ENCODE measurements around the gene MYOZ3. TPM values are rescaled to one million over a fixed set of nuclear protein-coding genes. Genes with fewer than 3 reads are reported as not detected.

MYOZ3 gene
- 11.8 TPM for polyA plus RNA-seq (2013, experiment 1 of 2)
- 10.2 TPM for polyA plus RNA-seq (2013, experiment 2 of 2)

GRCh38 chr5:150661086-150661485 lies at the start of gene MYOZ3:
TSS of gene MYOZ3 (plus strand) at chr5:150661251. CDS start at chr5:150662942, 1,691 bp downstream.
- 73 to 88% methylated on average over 5 to 6 of the region's 7 CpGs for WGBS, 2 experiments (ENCODE audit: insufficient coverage in 2 of 2)

GRCh38 chr5:150612405-150612804 lies 48.6 kb upstream of the MYOZ3 start:
- no peaks in the 10 kb centered on the region for H3K9me3 ChIP-seq (ENCODE audit: control insufficient read depth, low read length)
- no peaks in the 10 kb centered on the region for H3K36me3 ChIP-seq (ENCODE audit: control insufficient read depth, insufficient read depth, low read length)
- H3K27ac ChIP-seq (ENCODE audit: low read depth, low read length, severe bottlenecking): no peak overlapping the region
- peaks cover 6% of the 10 kb centered on the region for H3K4me1 ChIP-seq (ENCODE audit: control insufficient read depth, insufficient read depth, low read length, poor library complexity, severe bottlenecking)
- no peak overlapping the region for H3K4me3 ChIP-seq (ENCODE audit: extremely low read depth, insufficient read depth, low read length, poor library complexity, severe bottlenecking)
- 94% methylated on average over 2 of the region's 4 CpGs; no CpG with 5 or more reads in 1 of the 2 experiments for WGBS, 2 experiments (ENCODE audit: insufficient coverage in 2 of 2)

More at GRCh38 chr5:150661086-150661485, at the start of gene MYOZ3:
- Histone ChIP-seq H3K36me3 (ENCODE audit: control insufficient read depth, insufficient read depth, low read length) (no peaks in the 10 kb centered on the region), H3K4me3 (ENCODE audit: extremely low read depth, insufficient read depth, low read length, poor library complexity, severe bottlenecking) (no peak within 1 kb of the TSS), H3K4me1 (ENCODE audit: control insufficient read depth, insufficient read depth, low read length, poor library complexity, severe bottlenecking) (peaks cover 17% of the 10 kb centered on the region), H3K9me3 (ENCODE audit: control insufficient read depth, low read length) (peaks cover 6% of the 10 kb centered on the region), H3K27ac (ENCODE audit: low read depth, low read length, severe bottlenecking) (peak within 1 kb of the TSS; percentile 71)

- Histone ChIP-seq H3K27ac (ENCODE audit: low read depth, low read length, severe bottlenecking) (no peak overlapping the region), H3K4me1 (ENCODE audit: control insufficient read depth, insufficient read depth, low read length, poor library complexity, severe bottlenecking) (peaks cover 6% of the 10 kb centered on the region), H3K9me3 (ENCODE audit: control insufficient read depth, low read length) (no peaks in the 10 kb centered on the region), H3K4me3 (ENCODE audit: extremely low read depth, insufficient read depth, low read length, poor library complexity, severe bottlenecking) (no peak overlapping the region), H3K36me3 (ENCODE audit: control insufficient read depth, insufficient read depth, low read length) (no peaks in the 10 kb centered on the region)
- 85 to 89% methylated on average over 4 of the region's 4 CpGs for WGBS, 2 experiments (ENCODE audit: insufficient coverage in 2 of 2)
These were observed 48.0 kb upstream of the MYOZ3 start for GRCh38 chr5:150612905-150613670.

GRCh38 chr5:150613991-150614660 lies 46.9 kb upstream of the MYOZ3 start:
- WGBS, 2 experiments (ENCODE audit: insufficient coverage in 2 of 2): 79 to 81% methylated on average over 5 to 7 of the region's 9 CpGs
- Histone ChIP-seq H3K9me3 (ENCODE audit: control insufficient read depth, low read length) (no peaks in the 10 kb centered on the region), H3K27ac (ENCODE audit: low read depth, low read length, severe bottlenecking) (no peak overlapping the region), H3K4me3 (ENCODE audit: extremely low read depth, insufficient read depth, low read length, poor library complexity, severe bottlenecking) (no peak overlapping the region), H3K36me3 (ENCODE audit: control insufficient read depth, insufficient read depth, low read length) (no peaks in the 10 kb centered on the region), H3K4me1 (ENCODE audit: control insufficient read depth, insufficient read depth, low read length, poor library complexity, severe bottlenecking) (peaks cover 6% of the 10 kb centered on the region)

GRCh38 chr5:150614661-150615060 lies 46.4 kb upstream of the MYOZ3 start:
- H3K4me1 ChIP-seq (ENCODE audit: control insufficient read depth, insufficient read depth, low read length, poor library complexity, severe bottlenecking): peaks cover 9% of the 10 kb centered on the region
- H3K4me3 ChIP-seq (ENCODE audit: extremely low read depth, insufficient read depth, low read length, poor library complexity, severe bottlenecking): no peak overlapping the region
- no peaks in the 10 kb centered on the region for H3K36me3 ChIP-seq (ENCODE audit: control insufficient read depth, insufficient read depth, low read length)
- no peaks in the 10 kb centered on the region for H3K9me3 ChIP-seq (ENCODE audit: control insufficient read depth, low read length)
- H3K27ac ChIP-seq (ENCODE audit: low read depth, low read length, severe bottlenecking): no peak overlapping the region
- 82 to 89% methylated on average over 4 of the region's 4 CpGs for WGBS, 2 experiments (ENCODE audit: insufficient coverage in 2 of 2)

GRCh38 chr5:150615141-150615699 lies 45.8 kb upstream of the MYOZ3 start:
- H3K36me3 ChIP-seq (ENCODE audit: control insufficient read depth, insufficient read depth, low read length): no peaks in the 10 kb centered on the region
- 48 to 68% methylated on average over 3 to 10 of the region's 17 CpGs for WGBS, 2 experiments (ENCODE audit: insufficient coverage in 2 of 2)
- no peak overlapping the region for H3K27ac ChIP-seq (ENCODE audit: low read depth, low read length, severe bottlenecking)
- no peaks in the 10 kb centered on the region for H3K9me3 ChIP-seq (ENCODE audit: control insufficient read depth, low read length)
- H3K4me3 ChIP-seq (ENCODE audit: extremely low read depth, insufficient read depth, low read length, poor library complexity, severe bottlenecking): no peak overlapping the region
- peaks cover 9% of the 10 kb centered on the region for H3K4me1 ChIP-seq (ENCODE audit: control insufficient read depth, insufficient read depth, low read length, poor library complexity, severe bottlenecking)

- Histone ChIP-seq H3K4me1 (ENCODE audit: control insufficient read depth, insufficient read depth, low read length, poor library complexity, severe bottlenecking) (peaks cover 9% of the 10 kb centered on the region), H3K36me3 (ENCODE audit: control insufficient read depth, insufficient read depth, low read length) (no peaks in the 10 kb centered on the region), H3K4me3 (ENCODE audit: extremely low read depth, insufficient read depth, low read length, poor library complexity, severe bottlenecking) (no peak overlapping the region), H3K9me3 (ENCODE audit: control insufficient read depth, low read length) (no peaks in the 10 kb centered on the region), H3K27ac (ENCODE audit: low read depth, low read length, severe bottlenecking) (no peak overlapping the region)
- WGBS, 2 experiments (ENCODE audit: insufficient coverage in 2 of 2): 82 to 85% methylated on average over 4 to 5 of the region's 5 CpGs
These were observed 45.0 kb upstream of the MYOZ3 start for GRCh38 chr5:150616024-150616470.

- Histone ChIP-seq H3K27ac (ENCODE audit: low read depth, low read length, severe bottlenecking) (no peak overlapping the region), H3K36me3 (ENCODE audit: control insufficient read depth, insufficient read depth, low read length) (no peaks in the 10 kb centered on the region), H3K4me3 (ENCODE audit: extremely low read depth, insufficient read depth, low read length, poor library complexity, severe bottlenecking) (no peak overlapping the region), H3K9me3 (ENCODE audit: control insufficient read depth, low read length) (no peaks in the 10 kb centered on the region), H3K4me1 (ENCODE audit: control insufficient read depth, insufficient read depth, low read length, poor library complexity, severe bottlenecking) (peaks cover 9% of the 10 kb centered on the region)
- WGBS, 2 experiments (ENCODE audit: insufficient coverage in 2 of 2): 86 to 100% methylated on average over 1 of the region's 1 CpG
These were observed 44.5 kb upstream of the MYOZ3 start for GRCh38 chr5:150616506-150616905.

- no peaks in the 10 kb centered on the region for H3K36me3 ChIP-seq (ENCODE audit: control insufficient read depth, insufficient read depth, low read length)
- no peaks in the 10 kb centered on the region for H3K9me3 ChIP-seq (ENCODE audit: control insufficient read depth, low read length)
- H3K27ac ChIP-seq (ENCODE audit: low read depth, low read length, severe bottlenecking): no peak overlapping the region
- no peak overlapping the region for H3K4me3 ChIP-seq (ENCODE audit: extremely low read depth, insufficient read depth, low read length, poor library complexity, severe bottlenecking)
- WGBS, 2 experiments (ENCODE audit: insufficient coverage in 2 of 2): 80 to 88% methylated on average over 1 to 7 of the region's 9 CpGs
- peaks cover 10% of the 10 kb centered on the region for H3K4me1 ChIP-seq (ENCODE audit: control insufficient read depth, insufficient read depth, low read length, poor library complexity, severe bottlenecking)
These were observed 42.9 kb upstream of the MYOZ3 start for GRCh38 chr5:150618163-150618562.

- Histone ChIP-seq H3K27ac (ENCODE audit: low read depth, low read length, severe bottlenecking) (peak overlapping the region; percentile 16), H3K4me3 (ENCODE audit: extremely low read depth, insufficient read depth, low read length, poor library complexity, severe bottlenecking) (no peak overlapping the region), H3K4me1 (ENCODE audit: control insufficient read depth, insufficient read depth, low read length, poor library complexity, severe bottlenecking) (peaks cover 15% of the 10 kb centered on the region), H3K36me3 (ENCODE audit: control insufficient read depth, insufficient read depth, low read length) (no peaks in the 10 kb centered on the region), H3K9me3 (ENCODE audit: control insufficient read depth, low read length) (no peaks in the 10 kb centered on the region)
- 90 to 92% methylated on average over 16 of the region's 17 CpGs for WGBS, 2 experiments (ENCODE audit: insufficient coverage in 2 of 2)
These were observed 42.3 kb upstream of the MYOZ3 start for GRCh38 chr5:150618588-150619281.

Measured in mesodermal cell (in vitro differentiated cells).